HEK293 (cell line): Measurements from ENCODE around the gene CD96.

Experiments used
- CTCF ChIA-PET: fragments of 350-600 bp; formaldehyde crosslinking; extraction: SDS; loops from one replicate; lab custom pipeline; 2021; ENCODE audit warnings: antibody characterized with exemption; lab: Yijun Ruan, JAX
- POLR2A ChIA-PET: fragments of 300-600 bp; formaldehyde crosslinking; extraction: SDS; loops from one replicate; lab custom pipeline; 2020; ENCODE audit warnings: antibody characterized with exemption, inconsistent platforms; lab: Yijun Ruan, JAX
- H3K27ac ChIP-seq: fragments of 200-500 bp; sonication (Bioruptor generic); 2 replicates; pipeline ENCODE4 v1.5.1; 2014; ENCODE audit warnings: low read depth, low read length, control low read depth, inconsistent platforms; ENCODE audit errors: extremely low read depth
- H3K36me3 ChIP-seq, 2 experiments: fragments of 200-500 bp in 1 of 2; sonication (Bioruptor generic) in 1 of 2; 1 replicate in 1 of 2; 2 replicates in 1 of 2; pipeline ENCODE4 v1.5.1; 2014 to 2017; ENCODE audit warnings: inconsistent platforms in 2 of 2, low read length in 2 of 2; ENCODE audit not compliant: control insufficient read depth in 2 of 2, insufficient read depth in 1 of 2
- H3K4me1 ChIP-seq: fragments of 200-500 bp; sonication (Bioruptor generic); 2 replicates; pipeline ENCODE4 v1.5.1; 2014; ENCODE audit warnings: mild to moderate bottlenecking, low read length, inconsistent platforms; ENCODE audit not compliant: control insufficient read depth, insufficient read depth
- H3K4me3 ChIP-seq: 2 replicates; pipeline ENCODE4 v1.5.1; 2011; ENCODE audit warnings: low read depth, mild to moderate bottlenecking, control low read depth, low read length, moderate library complexity
- H3K9me3 ChIP-seq: fragments of 200-500 bp; sonication (Bioruptor generic); 2 replicates; pipeline ENCODE4 v1.5.1; 2014; ENCODE audit warnings: low read depth, low read length, inconsistent platforms; ENCODE audit not compliant: control insufficient read depth, insufficient read depth
- BCL11B ChIP-seq: fragments of 450-650 bp; formaldehyde crosslinking; IDR thresholded peaks from 2 replicates; pipeline ENCODE4 v1.5.1; 2016; ENCODE audit warnings: low read depth, missing biosample characterization, missing genetic modification characterization
- GLI2 ChIP-seq: fragments of 450-650 bp; formaldehyde crosslinking; IDR thresholded peaks from 2 replicates; pipeline ENCODE4; 2017; ENCODE audit warnings: missing biosample characterization, missing genetic modification characterization, low read depth, borderline replicate concordance
- SALL2 ChIP-seq: fragments of 450-650 bp; formaldehyde crosslinking; IDR thresholded peaks from 2 replicates; pipeline ENCODE4 v1.5.0; 2017; ENCODE audit warnings: missing biosample characterization, mild to moderate bottlenecking, missing genetic modification characterization, borderline replicate concordance
- ZFHX2 ChIP-seq: fragments of 450-650 bp; formaldehyde crosslinking; conservative IDR thresholded peaks from 2 replicates; pipeline ENCODE4 v1.5.1; 2016; ENCODE audit warnings: missing biosample characterization, missing genetic modification characterization
- ZFP3 ChIP-seq: fragments of 450-650 bp; formaldehyde crosslinking; IDR thresholded peaks from 2 replicates; pipeline ENCODE4 v1.5.1; 2016; ENCODE audit warnings: low read depth, missing biosample characterization, missing genetic modification characterization
- ZFP41 ChIP-seq: fragments of 450-650 bp; formaldehyde crosslinking; IDR thresholded peaks from 2 replicates; pipeline ENCODE4 v1.5.1; 2016; ENCODE audit warnings: missing biosample characterization, missing genetic modification characterization, borderline replicate concordance
- ZNF121 ChIP-seq: fragments of 450-650 bp; formaldehyde crosslinking; IDR thresholded peaks from 2 replicates; pipeline ENCODE4 v1.5.1; 2016; ENCODE audit warnings: missing biosample characterization, missing genetic modification characterization
- ZNF16 ChIP-seq: fragments of 450-650 bp; formaldehyde crosslinking; IDR thresholded peaks from 2 replicates; pipeline ENCODE4 v1.5.1; 2016; ENCODE audit warnings: low read depth, missing biosample characterization, missing genetic modification characterization
- ZNF169 ChIP-seq: fragments of 450-650 bp; formaldehyde crosslinking; IDR thresholded peaks from 2 replicates; pipeline ENCODE4 v1.5.1; 2016; ENCODE audit warnings: missing biosample characterization, missing genetic modification characterization
- ZNF350 ChIP-seq: fragments of 450-650 bp; formaldehyde crosslinking; IDR thresholded peaks from 2 replicates; pipeline ENCODE4 v1.5.0; 2017; ENCODE audit warnings: missing biosample characterization, mild to moderate bottlenecking, missing genetic modification characterization
- ZNF426 ChIP-seq: fragments of 450-650 bp; formaldehyde crosslinking; IDR thresholded peaks from 2 replicates; pipeline ENCODE4 v1.5.1; 2017; ENCODE audit warnings: missing biosample characterization, missing genetic modification characterization, mild to moderate bottlenecking, inconsistent platforms, moderate library complexity
- ZNF626 ChIP-seq: fragments of 450-650 bp; sonication (Bioruptor Pico); formaldehyde crosslinking; IDR thresholded peaks from 2 replicates; pipeline ENCODE4 v1.5.1; 2018; ENCODE audit warnings: missing biosample characterization, missing genetic modification characterization, inconsistent platforms
- ZNF629 ChIP-seq: fragments of 450-650 bp; formaldehyde crosslinking; IDR thresholded peaks from 2 replicates; pipeline ENCODE4 v1.5.1; 2017; ENCODE audit warnings: missing biosample characterization, missing genetic modification characterization
- TF ChIP-seq, protein P1 (sequence below): fragments of 450-650 bp; formaldehyde crosslinking; IDR thresholded peaks from 2 replicates; pipeline ENCODE4 v1.5.1; 2017; ENCODE audit warnings: missing biosample characterization, missing genetic modification characterization
- TF ChIP-seq, protein P2 (sequence below): fragments of 450-650 bp; formaldehyde crosslinking; IDR thresholded peaks from 2 replicates; pipeline ENCODE4 v1.5.1; 2017; ENCODE audit warnings: missing biosample characterization, missing genetic modification characterization
- TF ChIP-seq, protein P3 (sequence below): fragments of 450-650 bp; formaldehyde crosslinking; IDR thresholded peaks from 2 replicates; pipeline ENCODE4 v1.5.1; 2016; ENCODE audit warnings: missing biosample characterization, missing genetic modification characterization
- TF ChIP-seq, protein P4 (sequence below): fragments of 450-650 bp; formaldehyde crosslinking; IDR thresholded peaks from 2 replicates; pipeline ENCODE4 v1.5.1; 2016; ENCODE audit warnings: missing biosample characterization, missing genetic modification characterization
- TF ChIP-seq, protein P5 (sequence below): fragments of 450-650 bp; formaldehyde crosslinking; IDR thresholded peaks from 2 replicates; pipeline ENCODE4 v1.5.1; 2016; ENCODE audit warnings: missing biosample characterization, missing genetic modification characterization, low read depth
- TF ChIP-seq, protein P6 (sequence below): fragments of 450-650 bp; formaldehyde crosslinking; IDR thresholded peaks from 2 replicates; pipeline ENCODE4 v1.5.1; 2016; ENCODE audit warnings: missing biosample characterization, missing genetic modification characterization
- TF ChIP-seq, protein P7 (sequence below): fragments of 450-650 bp; formaldehyde crosslinking; IDR thresholded peaks from 2 replicates; pipeline ENCODE4 v1.5.1; 2017; ENCODE audit warnings: missing biosample characterization, missing genetic modification characterization

Gene CD96

DNA sequence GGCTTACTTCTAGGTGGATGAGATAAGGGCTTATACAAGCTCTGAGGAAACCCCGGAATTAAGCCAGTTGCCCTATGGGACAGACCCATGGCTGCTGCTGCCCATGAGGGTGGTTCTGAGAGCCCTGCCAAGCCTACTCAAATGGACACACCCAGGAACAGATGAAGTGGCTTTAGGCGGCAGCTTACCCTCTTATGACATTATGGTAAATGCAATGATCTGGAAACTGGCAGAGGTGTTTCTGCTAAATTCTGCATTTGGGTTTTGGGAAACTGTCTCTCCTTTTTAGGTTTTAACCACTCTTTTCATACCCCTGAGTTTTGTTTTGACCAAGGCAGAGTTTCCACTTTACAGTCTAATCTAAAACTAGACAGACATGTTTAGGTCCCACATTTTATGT, 62.1 kb downstream of the CD96 start (continued):
- TF ChIP-seq, protein P1, sequence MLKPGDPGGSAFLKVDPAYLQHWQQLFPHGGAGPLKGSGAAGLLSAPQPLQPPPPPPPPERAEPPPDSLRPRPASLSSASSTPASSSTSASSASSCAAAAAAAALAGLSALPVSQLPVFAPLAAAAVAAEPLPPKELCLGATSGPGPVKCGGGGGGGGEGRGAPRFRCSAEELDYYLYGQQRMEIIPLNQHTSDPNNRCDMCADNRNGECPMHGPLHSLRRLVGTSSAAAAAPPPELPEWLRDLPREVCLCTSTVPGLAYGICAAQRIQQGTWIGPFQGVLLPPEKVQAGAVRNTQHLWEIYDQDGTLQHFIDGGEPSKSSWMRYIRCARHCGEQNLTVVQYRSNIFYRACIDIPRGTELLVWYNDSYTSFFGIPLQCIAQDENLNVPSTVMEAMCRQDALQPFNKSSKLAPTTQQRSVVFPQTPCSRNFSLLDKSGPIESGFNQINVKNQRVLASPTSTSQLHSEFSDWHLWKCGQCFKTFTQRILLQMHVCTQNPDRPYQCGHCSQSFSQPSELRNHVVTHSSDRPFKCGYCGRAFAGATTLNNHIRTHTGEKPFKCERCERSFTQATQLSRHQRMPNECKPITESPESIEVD, result no peak
- TF ChIP-seq ZNF121 (tag by site-specific recombination), result no peak
- no peak for TF ChIP-seq ZFP41
- TF ChIP-seq, protein P2, sequence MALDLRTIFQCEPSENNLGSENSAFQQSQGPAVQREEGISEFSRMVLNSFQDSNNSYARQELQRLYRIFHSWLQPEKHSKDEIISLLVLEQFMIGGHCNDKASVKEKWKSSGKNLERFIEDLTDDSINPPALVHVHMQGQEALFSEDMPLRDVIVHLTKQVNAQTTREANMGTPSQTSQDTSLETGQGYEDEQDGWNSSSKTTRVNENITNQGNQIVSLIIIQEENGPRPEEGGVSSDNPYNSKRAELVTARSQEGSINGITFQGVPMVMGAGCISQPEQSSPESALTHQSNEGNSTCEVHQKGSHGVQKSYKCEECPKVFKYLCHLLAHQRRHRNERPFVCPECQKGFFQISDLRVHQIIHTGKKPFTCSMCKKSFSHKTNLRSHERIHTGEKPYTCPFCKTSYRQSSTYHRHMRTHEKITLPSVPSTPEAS (tag by site-specific recombination), result no peak
- no peak for TF ChIP-seq BCL11B

DNA sequence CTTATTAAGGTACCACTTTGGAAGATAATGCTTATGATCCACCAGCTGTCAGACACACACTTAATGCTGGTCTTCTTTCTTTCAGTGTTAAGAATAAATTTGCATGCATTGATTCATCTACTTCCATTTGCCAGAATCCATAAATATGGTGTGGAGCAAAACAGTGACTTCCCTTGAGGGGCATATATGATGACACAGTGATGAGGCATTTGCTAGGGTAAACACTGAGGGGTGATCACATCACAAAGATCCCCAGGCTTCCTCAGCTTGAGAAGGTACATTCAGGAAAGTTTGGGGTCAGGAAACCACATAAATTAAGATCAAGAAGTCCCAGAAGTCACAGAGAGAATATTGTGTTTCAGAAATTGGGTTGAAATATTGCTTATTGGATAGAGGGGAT, 63.0 kb downstream of the CD96 start:
- no peak overlapping the region for H3K27ac ChIP-seq
- no peak overlapping the region for H3K4me3 ChIP-seq
- H3K36me3 ChIP-seq, result no peaks in the 10 kb centered on the region
- H3K9me3 ChIP-seq, result no peaks in the 10 kb centered on the region
- H3K4me1 ChIP-seq, result no peaks in the 10 kb centered on the region
- CTCF ChIA-PET, result no interaction called here
- POLR2A ChIA-PET, result no interaction called here
- no peak for TF ChIP-seq ZFP3 (tag by site-specific recombination)
- TF ChIP-seq, protein P3, sequence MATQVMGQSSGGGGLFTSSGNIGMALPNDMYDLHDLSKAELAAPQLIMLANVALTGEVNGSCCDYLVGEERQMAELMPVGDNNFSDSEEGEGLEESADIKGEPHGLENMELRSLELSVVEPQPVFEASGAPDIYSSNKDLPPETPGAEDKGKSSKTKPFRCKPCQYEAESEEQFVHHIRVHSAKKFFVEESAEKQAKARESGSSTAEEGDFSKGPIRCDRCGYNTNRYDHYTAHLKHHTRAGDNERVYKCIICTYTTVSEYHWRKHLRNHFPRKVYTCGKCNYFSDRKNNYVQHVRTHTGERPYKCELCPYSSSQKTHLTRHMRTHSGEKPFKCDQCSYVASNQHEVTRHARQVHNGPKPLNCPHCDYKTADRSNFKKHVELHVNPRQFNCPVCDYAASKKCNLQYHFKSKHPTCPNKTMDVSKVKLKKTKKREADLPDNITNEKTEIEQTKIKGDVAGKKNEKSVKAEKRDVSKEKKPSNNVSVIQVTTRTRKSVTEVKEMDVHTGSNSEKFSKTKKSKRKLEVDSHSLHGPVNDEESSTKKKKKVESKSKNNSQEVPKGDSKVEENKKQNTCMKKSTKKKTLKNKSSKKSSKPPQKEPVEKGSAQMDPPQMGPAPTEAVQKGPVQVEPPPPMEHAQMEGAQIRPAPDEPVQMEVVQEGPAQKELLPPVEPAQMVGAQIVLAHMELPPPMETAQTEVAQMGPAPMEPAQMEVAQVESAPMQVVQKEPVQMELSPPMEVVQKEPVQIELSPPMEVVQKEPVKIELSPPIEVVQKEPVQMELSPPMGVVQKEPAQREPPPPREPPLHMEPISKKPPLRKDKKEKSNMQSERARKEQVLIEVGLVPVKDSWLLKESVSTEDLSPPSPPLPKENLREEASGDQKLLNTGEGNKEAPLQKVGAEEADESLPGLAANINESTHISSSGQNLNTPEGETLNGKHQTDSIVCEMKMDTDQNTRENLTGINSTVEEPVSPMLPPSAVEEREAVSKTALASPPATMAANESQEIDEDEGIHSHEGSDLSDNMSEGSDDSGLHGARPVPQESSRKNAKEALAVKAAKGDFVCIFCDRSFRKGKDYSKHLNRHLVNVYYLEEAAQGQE (tag by site-specific recombination), result no peak
- TF ChIP-seq, protein P4, sequence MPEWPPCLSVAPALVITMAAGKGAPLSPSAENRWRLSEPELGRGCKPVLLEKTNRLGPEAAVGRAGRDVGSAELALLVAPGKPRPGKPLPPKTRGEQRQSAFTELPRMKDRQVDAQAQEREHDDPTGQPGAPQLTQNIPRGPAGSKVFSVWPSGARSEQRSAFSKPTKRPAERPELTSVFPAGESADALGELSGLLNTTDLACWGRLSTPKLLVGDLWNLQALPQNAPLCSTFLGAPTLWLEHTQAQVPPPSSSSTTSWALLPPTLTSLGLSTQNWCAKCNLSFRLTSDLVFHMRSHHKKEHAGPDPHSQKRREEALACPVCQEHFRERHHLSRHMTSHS, result no peak
- no peak for TF ChIP-seq ZNF169
- TF ChIP-seq ZNF626 (tag by site-specific recombination), result no peak
- TF ChIP-seq, protein P5, sequence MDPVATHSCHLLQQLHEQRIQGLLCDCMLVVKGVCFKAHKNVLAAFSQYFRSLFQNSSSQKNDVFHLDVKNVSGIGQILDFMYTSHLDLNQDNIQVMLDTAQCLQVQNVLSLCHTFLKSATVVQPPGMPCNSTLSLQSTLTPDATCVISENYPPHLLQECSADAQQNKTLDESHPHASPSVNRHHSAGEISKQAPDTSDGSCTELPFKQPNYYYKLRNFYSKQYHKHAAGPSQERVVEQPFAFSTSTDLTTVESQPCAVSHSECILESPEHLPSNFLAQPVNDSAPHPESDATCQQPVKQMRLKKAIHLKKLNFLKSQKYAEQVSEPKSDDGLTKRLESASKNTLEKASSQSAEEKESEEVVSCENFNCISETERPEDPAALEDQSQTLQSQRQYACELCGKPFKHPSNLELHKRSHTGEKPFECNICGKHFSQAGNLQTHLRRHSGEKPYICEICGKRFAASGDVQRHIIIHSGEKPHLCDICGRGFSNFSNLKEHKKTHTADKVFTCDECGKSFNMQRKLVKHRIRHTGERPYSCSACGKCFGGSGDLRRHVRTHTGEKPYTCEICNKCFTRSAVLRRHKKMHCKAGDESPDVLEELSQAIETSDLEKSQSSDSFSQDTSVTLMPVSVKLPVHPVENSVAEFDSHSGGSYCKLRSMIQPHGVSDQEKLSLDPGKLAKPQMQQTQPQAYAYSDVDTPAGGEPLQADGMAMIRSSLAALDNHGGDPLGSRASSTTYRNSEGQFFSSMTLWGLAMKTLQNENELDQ (tag by site-specific recombination), result no peak
- TF ChIP-seq ZNF16 (tag by site-specific recombination), result no peak
- TF ChIP-seq ZNF629 (tag by site-specific recombination), result no peak
- no peak for TF ChIP-seq SALL2 (tag by site-specific recombination)

DNA sequence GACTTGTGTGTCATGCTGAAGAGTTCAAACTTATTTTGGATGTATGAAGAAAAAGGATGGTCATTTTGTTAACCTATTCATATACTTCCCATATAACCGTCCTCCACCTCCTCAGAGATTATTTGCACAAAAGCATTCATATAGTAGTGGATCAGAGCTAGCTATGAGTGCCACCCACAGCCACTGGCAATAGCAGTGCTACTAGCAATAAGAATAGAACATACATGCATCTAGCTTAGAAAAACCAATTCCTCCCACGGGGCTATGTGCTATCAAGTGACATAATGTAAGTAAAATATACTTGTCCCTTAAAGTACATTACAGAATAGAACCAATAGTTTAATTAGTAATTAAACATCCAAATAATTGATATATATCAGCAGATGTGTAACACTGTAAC, 63.5 kb downstream of the CD96 start:
- Histone ChIP-seq H3K27ac (no peak overlapping the region), H3K4me1 (no peaks in the 10 kb centered on the region), H3K4me3 (no peak overlapping the region), H3K36me3 (no peaks in the 10 kb centered on the region), H3K9me3 (no peaks in the 10 kb centered on the region)
- ChIA-PET POLR2A (no interaction called here), CTCF (no interaction called here)
- TF ChIP-seq ZNF350 (tag by site-specific recombination) (no peak), ZNF426 (tag by site-specific recombination) (no peak), GLI2 (tag by site-specific recombination) (no peak), ZFHX2 (tag by site-specific recombination) (no peak)
- TF ChIP-seq, protein P6, sequence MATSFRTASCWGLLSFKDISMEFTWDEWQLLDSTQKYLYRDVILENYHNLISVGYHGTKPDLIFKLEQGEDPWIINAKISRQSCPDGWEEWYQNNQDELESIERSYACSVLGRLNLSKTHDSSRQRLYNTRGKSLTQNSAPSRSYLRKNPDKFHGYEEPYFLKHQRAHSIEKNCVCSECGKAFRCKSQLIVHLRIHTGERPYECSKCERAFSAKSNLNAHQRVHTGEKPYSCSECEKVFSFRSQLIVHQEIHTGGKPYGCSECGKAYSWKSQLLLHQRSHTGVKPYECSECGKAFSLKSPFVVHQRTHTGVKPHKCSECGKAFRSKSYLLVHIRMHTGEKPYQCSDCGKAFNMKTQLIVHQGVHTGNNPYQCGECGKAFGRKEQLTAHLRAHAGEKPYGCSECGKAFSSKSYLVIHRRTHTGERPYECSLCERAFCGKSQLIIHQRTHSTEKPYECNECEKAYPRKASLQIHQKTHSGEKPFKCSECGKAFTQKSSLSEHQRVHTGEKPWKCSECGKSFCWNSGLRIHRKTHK, result no peak
- TF ChIP-seq, protein P7, sequence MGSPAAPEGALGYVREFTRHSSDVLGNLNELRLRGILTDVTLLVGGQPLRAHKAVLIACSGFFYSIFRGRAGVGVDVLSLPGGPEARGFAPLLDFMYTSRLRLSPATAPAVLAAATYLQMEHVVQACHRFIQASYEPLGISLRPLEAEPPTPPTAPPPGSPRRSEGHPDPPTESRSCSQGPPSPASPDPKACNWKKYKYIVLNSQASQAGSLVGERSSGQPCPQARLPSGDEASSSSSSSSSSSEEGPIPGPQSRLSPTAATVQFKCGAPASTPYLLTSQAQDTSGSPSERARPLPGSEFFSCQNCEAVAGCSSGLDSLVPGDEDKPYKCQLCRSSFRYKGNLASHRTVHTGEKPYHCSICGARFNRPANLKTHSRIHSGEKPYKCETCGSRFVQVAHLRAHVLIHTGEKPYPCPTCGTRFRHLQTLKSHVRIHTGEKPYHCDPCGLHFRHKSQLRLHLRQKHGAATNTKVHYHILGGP (tag by site-specific recombination), result no peak
